ENCODE data around the gene PBX1. TPM values are rescaled to one million over a fixed set of nuclear protein-coding genes. Genes with fewer than 3 reads are reported as not detected.

PBX1 gene
- total RNA-seq, 2 donors from 2014 or later: 50.5 to 53.1 TPM

DNA sequence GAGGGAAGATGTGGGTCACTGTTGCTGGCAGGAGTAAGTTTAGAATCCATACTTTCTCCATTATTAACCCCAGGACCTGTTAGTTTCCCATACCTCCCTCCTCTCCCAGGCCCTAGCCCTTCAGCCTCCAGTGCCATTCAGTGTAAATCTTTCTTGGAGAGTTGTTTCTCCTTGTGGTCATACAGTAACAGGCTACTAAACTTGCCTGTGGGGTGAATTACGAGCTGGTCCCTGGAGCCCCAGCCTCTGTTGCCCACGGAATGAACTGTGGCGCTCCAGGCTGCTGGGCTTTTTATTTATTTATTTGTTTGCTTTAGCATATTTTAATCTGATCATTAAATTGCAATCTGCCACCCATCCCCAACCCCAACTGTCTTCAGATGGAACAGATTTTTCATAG, 305.2 kb downstream of the PBX1 start:
- no peak overlapping the region for H3K4me3 ChIP-seq
- H3K27me3 ChIP-seq (replicated peaks; ENCODE audit: insufficient read depth): no peaks in the 10 kb centered on the region
- TF ChIP-seq, protein P1, sequence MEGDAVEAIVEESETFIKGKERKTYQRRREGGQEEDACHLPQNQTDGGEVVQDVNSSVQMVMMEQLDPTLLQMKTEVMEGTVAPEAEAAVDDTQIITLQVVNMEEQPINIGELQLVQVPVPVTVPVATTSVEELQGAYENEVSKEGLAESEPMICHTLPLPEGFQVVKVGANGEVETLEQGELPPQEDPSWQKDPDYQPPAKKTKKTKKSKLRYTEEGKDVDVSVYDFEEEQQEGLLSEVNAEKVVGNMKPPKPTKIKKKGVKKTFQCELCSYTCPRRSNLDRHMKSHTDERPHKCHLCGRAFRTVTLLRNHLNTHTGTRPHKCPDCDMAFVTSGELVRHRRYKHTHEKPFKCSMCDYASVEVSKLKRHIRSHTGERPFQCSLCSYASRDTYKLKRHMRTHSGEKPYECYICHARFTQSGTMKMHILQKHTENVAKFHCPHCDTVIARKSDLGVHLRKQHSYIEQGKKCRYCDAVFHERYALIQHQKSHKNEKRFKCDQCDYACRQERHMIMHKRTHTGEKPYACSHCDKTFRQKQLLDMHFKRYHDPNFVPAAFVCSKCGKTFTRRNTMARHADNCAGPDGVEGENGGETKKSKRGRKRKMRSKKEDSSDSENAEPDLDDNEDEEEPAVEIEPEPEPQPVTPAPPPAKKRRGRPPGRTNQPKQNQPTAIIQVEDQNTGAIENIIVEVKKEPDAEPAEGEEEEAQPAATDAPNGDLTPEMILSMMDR (IDR thresholded peaks at IDR 0.05): no peak
- H3K9me3 ChIP-seq: no peaks in the 10 kb centered on the region
- DNase-seq (ENCODE audit: low spot score) (no peak), ATAC-seq (ENCODE audit: insufficient number of reproducible peaks, low FRiP score, low read depth) (no peak)
- no peak overlapping the region for H3K27ac ChIP-seq
- no peaks in the 10 kb centered on the region for H3K4me1 ChIP-seq (ENCODE audit: control insufficient read depth in 1 of 2, low read depth in 2 of 2)
- H3K36me3 ChIP-seq: no peaks in the 10 kb centered on the region

DNA sequence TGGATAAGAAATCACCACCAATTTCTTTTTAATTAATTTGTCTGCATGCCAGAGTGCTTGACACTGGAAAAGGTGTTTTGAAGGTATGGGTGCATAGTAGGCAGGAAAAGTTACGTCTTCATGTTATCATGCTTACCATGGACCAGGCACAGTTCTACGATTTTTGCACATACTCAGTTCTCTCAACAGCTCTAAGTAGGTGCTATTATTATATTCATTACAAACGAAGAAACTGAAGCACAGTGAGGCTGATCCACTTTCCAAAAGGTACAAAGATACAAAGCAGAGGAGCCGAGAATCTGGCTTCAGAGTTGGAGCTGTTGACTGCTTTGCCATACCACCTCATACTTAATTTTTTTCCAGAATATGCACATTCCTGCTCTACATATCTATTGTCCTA, 306.4 kb downstream of the PBX1 start:
- no peaks in the 10 kb centered on the region for H3K9me3 ChIP-seq

DNA sequence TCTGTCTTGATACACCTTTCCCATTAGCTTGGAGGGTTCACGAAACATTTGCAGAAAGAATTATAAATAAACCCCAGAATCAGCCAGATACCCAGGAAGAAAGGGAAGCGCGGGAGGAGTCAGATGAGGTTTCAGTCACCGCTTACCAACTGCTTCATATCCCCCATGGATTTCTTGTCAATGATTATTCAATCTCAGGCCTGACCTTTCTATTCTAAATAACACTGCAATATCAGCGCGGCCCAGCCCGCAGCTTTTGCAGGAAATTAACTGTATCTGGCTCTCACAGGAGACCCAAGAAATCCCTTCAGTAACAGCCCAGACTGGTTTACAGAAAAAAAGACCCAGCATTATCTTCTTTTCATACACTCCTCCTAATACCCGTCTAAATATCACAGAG, 308.6 kb downstream of the PBX1 start:
- ATAC-seq (ENCODE audit: insufficient number of reproducible peaks, low FRiP score, low read depth) (no peak), DNase-seq (ENCODE audit: low spot score) (no peak)
- Histone ChIP-seq H3K9me3 (no peaks in the 10 kb centered on the region), H3K4me1 (ENCODE audit: control insufficient read depth in 1 of 2, low read depth in 2 of 2) (no peaks in the 10 kb centered on the region), H3K27ac (no peak overlapping the region), H3K4me3 (no peak overlapping the region), H3K36me3 (no peaks in the 10 kb centered on the region), H3K27me3 (replicated peaks; ENCODE audit: insufficient read depth) (no peaks in the 10 kb centered on the region)
- TF ChIP-seq, protein P1 (IDR thresholded peaks at IDR 0.05): no peak

More for the DNA sequence above, 306.4 kb downstream of the PBX1 start:
- no peaks in the 10 kb centered on the region for H3K4me1 ChIP-seq (ENCODE audit: control insufficient read depth in 1 of 2, low read depth in 2 of 2)
- no peaks in the 10 kb centered on the region for H3K27me3 ChIP-seq (replicated peaks; ENCODE audit: insufficient read depth)
- no peaks in the 10 kb centered on the region for H3K36me3 ChIP-seq
- DNase-seq (ENCODE audit: low spot score) (no peak), ATAC-seq (ENCODE audit: insufficient number of reproducible peaks, low FRiP score, low read depth) (no peak)
- H3K4me3 ChIP-seq: no peak overlapping the region
- no peak overlapping the region for H3K27ac ChIP-seq
- TF ChIP-seq, protein P1 (IDR thresholded peaks at IDR 0.05): no peak

DNA sequence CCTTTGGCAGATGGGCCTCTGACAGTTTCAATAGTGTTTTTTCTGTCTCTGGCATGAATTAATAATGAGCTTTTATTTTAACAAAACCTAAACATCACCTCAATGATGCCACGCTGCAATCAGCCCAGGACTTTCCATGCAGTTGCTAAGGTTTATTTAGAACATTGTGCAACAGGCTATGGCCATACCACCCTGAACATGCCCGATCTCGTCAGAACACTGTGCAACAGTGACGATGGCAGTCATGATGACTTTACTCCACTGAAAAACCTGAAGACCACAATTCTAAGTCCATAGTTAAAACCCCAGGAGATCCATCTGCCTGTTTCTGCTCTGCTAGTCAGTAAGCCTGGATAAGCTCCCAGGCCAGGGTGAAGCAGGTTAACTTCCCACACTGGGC, 310.0 kb downstream of the PBX1 start:
- Histone ChIP-seq H3K4me1 (ENCODE audit: control insufficient read depth in 1 of 2, low read depth in 2 of 2) (no peaks in the 10 kb centered on the region), H3K27me3 (replicated peaks; ENCODE audit: insufficient read depth) (no peaks in the 10 kb centered on the region), H3K9me3 (no peaks in the 10 kb centered on the region), H3K27ac (no peak overlapping the region), H3K4me3 (no peak overlapping the region), H3K36me3 (no peaks in the 10 kb centered on the region)
- no peak for ATAC-seq (ENCODE audit: insufficient number of reproducible peaks, low FRiP score, low read depth)
- TF ChIP-seq, protein P1 (IDR thresholded peaks at IDR 0.05): no peak
- DNase-seq (ENCODE audit: low spot score): no peak

DNA sequence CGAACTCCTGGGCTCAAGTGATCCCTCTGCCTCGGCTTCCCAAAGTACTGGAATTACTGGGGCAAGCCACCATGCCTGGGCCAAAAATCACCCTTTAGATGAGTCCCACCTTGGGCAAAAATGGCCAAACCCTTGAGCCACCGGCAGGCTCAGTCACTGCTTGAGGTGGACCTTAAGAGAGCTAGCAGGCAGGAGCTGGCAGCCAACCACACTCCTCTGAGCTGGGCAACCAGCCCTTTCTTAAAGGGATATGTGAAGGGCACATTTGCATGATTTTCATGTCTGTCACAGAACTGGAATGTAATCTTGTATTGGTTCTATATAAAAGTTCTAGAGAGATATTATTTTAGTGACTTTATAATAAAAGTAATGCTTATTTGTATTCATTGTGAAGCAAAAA, 316.5 kb downstream of the PBX1 start:
- H3K36me3 ChIP-seq: no peaks in the 10 kb centered on the region
- TF ChIP-seq, protein P1 (IDR thresholded peaks at IDR 0.05): no peak
- H3K27ac ChIP-seq: no peak overlapping the region
- no peaks in the 10 kb centered on the region for H3K4me1 ChIP-seq (ENCODE audit: control insufficient read depth in 1 of 2, low read depth in 2 of 2)
- DNase-seq (ENCODE audit: low spot score) (no peak), ATAC-seq (ENCODE audit: insufficient number of reproducible peaks, low FRiP score, low read depth) (no peak)
- no peaks in the 10 kb centered on the region for H3K27me3 ChIP-seq (replicated peaks; ENCODE audit: insufficient read depth)
- H3K4me3 ChIP-seq: no peak overlapping the region
- H3K9me3 ChIP-seq: no peaks in the 10 kb centered on the region
